ENCODE results near the gene ZNF576. TPM values are rescaled to one million over a fixed set of nuclear protein-coding genes. Genes with fewer than 3 reads are reported as not detected.

ZNF576 gene
- total and polyA plus RNA-seq, 2 experiments from 2014 or later = 5.9 to 16.9 TPM

- no peaks in the 10 kb centered on the region; the same call in 1 of the 2 replicates for H4K20me1 ChIP-seq (replicated peaks; ENCODE audit: insufficient read depth)
- 0 out of 2 replicates have a peak, but pooled peaks cover 10% of the 10 kb centered on the region for H3K79me2 ChIP-seq (replicated peaks; ENCODE audit: insufficient read depth)
- peak overlapping the region; percentile 39; the same call in 1 of the 2 replicates for H3K27ac ChIP-seq (ENCODE audit: low read depth)
- Mint-ChIP-seq H3K36me3 (ENCODE audit: low read depth) (peaks cover 23% of the 10 kb centered on the region), H3K27ac (peak overlapping the region; percentile 49; the same call in 1 of the 2 replicates), H3K4me3 (no peak overlapping the region), H3K4me1 (peaks cover 5% of the 10 kb centered on the region), H3K9me3 (no peaks in the 10 kb centered on the region), H3K27me3 (ENCODE audit: insufficient read depth, low read depth, poor library complexity) (no peaks in the 10 kb centered on the region)
- no peaks in the 10 kb centered on the region for H3F3A ChIP-seq (replicated peaks; ENCODE audit: low read depth)
- no peaks in the 10 kb centered on the region for H3K36me3 ChIP-seq (ENCODE audit: insufficient read depth)
- no peaks in the 10 kb centered on the region for H3K27me3 ChIP-seq (ENCODE audit: insufficient read depth)
- peaks cover 1% of the 10 kb centered on the region; the same call in 1 of the 2 replicates for H3K4me1 ChIP-seq (ENCODE audit: insufficient read depth)
- H2AFZ ChIP-seq = no peak overlapping the region
- no peaks in the 10 kb centered on the region for H3K9me2 ChIP-seq (ENCODE audit: insufficient read depth)
- ATAC-seq = no peak
- TF ChIP-seq ZNF462 (CRISPR knock-in tag; IDR thresholded peaks at IDR 0.05) (no peak), STAT1 (IDR thresholded peaks at IDR 0.05; ENCODE audit: unreplicated experiment) (no peak), NANOG (IDR thresholded peaks at IDR 0.05; ENCODE audit: borderline replicate concordance) (no peak), JUNB (IDR thresholded peaks at IDR 0.05; ENCODE audit: unreplicated experiment) (no peak), EZH2phosphoT487 (IDR thresholded peaks at IDR 0.05; ENCODE audit: unreplicated experiment) (no peak), EZH2 (IDR thresholded peaks at IDR 0.05; ENCODE audit: low read depth, unreplicated experiment) (no peak), CREB1 (CRISPR knock-in tag; IDR thresholded peaks at IDR 0.05; ENCODE audit: low read depth) (no peak), ZNF114 (CRISPR knock-in tag; IDR thresholded peaks at IDR 0.05) (no peak), REST (IDR thresholded peaks at IDR 0.05; ENCODE audit: unreplicated experiment) (no peak)
- DNase-seq (ENCODE audit: low spot score) = no peak
- no peak overlapping the region for H3K4me2 ChIP-seq
- no peak overlapping the region for H3K4me3 ChIP-seq
Observed at GRCh38 chr19:43569657-43570056, 26.7 kb upstream of the ZNF576 start.

Data from GM23338 (cell line).